ENCODE measurements around the gene RMND1. TPM values are rescaled to one million over a fixed set of nuclear protein-coding genes. Genes with fewer than 3 reads are reported as not detected.

The RMND1 gene
- total and polyA plus RNA-seq, 9 of the 15 experiments (the other 6 are each of a cell fraction or from before 2014, with no cell fraction given), result 26.9 to 47.8 (median 36.2) TPM

DNA sequence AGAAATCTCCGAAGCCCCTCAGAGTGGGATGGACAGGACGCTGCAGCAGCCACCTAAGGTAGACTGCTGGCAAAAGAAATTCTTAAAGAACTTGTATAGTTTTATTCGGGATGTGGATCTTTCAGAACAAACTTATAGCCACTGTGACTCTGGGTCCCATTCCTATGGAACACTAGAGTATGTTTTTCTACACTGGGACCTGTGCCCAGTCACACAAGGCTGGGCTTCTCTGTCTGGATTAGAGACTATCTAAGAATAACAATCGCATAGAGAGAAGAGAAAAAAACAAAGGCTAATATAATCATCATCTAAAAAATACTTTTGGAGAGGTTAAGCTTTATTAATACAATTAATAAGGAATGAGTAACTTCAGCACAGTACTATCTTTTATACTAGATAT, 28.9 kb downstream of the RMND1 start (continued):
- TF ChIP-seq, protein P1, sequence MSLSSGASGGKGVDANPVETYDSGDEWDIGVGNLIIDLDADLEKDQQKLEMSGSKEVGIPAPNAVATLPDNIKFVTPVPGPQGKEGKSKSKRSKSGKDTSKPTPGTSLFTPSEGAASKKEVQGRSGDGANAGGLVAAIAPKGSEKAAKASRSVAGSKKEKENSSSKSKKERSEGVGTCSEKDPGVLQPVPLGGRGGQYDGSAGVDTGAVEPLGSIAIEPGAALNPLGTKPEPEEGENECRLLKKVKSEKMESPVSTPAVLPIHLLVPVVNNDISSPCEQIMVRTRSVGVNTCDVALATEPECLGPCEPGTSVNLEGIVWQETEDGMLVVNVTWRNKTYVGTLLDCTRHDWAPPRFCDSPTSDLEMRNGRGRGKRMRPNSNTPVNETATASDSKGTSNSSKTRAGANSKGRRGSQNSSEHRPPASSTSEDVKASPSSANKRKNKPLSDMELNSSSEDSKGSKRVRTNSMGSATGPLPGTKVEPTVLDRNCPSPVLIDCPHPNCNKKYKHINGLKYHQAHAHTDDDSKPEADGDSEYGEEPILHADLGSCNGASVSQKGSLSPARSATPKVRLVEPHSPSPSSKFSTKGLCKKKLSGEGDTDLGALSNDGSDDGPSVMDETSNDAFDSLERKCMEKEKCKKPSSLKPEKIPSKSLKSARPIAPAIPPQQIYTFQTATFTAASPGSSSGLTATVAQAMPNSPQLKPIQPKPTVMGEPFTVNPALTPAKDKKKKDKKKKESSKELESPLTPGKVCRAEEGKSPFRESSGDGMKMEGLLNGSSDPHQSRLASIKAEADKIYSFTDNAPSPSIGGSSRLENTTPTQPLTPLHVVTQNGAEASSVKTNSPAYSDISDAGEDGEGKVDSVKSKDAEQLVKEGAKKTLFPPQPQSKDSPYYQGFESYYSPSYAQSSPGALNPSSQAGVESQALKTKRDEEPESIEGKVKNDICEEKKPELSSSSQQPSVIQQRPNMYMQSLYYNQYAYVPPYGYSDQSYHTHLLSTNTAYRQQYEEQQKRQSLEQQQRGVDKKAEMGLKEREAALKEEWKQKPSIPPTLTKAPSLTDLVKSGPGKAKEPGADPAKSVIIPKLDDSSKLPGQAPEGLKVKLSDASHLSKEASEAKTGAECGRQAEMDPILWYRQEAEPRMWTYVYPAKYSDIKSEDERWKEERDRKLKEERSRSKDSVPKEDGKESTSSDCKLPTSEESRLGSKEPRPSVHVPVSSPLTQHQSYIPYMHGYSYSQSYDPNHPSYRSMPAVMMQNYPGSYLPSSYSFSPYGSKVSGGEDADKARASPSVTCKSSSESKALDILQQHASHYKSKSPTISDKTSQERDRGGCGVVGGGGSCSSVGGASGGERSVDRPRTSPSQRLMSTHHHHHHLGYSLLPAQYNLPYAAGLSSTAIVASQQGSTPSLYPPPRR (CRISPR knock-in tag; IDR thresholded peaks at IDR 0.05; ENCODE audit: borderline replicate concordance), result no peak
- TF ChIP-seq SMARCB1 (IDR thresholded peaks at IDR 0.05; ENCODE audit: insufficient read length, low read depth) (no peak), DLX4 (CRISPR knock-in tag; IDR thresholded peaks at IDR 0.05) (no peak), HMG20B (CRISPR knock-in tag; IDR thresholded peaks at IDR 0.05) (no peak), CREBBP (IDR thresholded peaks at IDR 0.05; ENCODE audit: low read depth, low read length) (no peak), NCOA2 (IDR thresholded peaks at IDR 0.05; ENCODE audit: partially characterized antibody in 2 of 2) (no peak)
- TF ChIP-seq, protein P2, sequence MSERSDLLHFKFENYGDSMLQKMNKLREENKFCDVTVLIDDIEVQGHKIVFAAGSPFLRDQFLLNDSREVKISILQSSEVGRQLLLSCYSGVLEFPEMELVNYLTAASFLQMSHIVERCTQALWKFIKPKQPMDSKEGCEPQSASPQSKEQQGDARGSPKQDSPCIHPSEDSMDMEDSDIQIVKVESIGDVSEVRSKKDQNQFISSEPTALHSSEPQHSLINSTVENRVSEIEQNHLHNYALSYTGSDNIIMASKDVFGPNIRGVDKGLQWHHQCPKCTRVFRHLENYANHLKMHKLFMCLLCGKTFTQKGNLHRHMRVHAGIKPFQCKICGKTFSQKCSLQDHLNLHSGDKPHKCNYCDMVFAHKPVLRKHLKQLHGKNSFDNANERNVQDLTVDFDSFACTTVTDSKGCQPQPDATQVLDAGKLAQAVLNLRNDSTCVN (CRISPR knock-in tag; IDR thresholded peaks at IDR 0.05), result no peak

All from K562 (cell line).